ENCODE measurements around the gene FGG. TPM values are rescaled to one million over a fixed set of nuclear protein-coding genes. Genes with fewer than 3 reads are reported as not detected.

FGG gene
- total RNA-seq, 1 donor from 2014 or later, result 515 TPM

GRCh38 chr4:154588198-154588597, 24.3 kb downstream of the FGG start:
- Histone ChIP-seq H3K36me3 (no peaks in the 10 kb centered on the region), H3K4me3 (no peak overlapping the region), H3K4me1 (no peaks in the 10 kb centered on the region), H3K27ac (no peak overlapping the region), H3K27me3 (peaks cover 3% of the 10 kb centered on the region), H3K9me3 (no peaks in the 10 kb centered on the region)
- intact Hi-C loops (cut with DNase I), result no loop called here
- no peak for ATAC-seq
- TF ChIP-seq CTCF (IDR thresholded peaks at IDR 0.05), result no peak
- no peak for DNase-seq

GRCh38 chr4:154586296-154587033, 26.0 kb downstream of the FGG start:
- Histone ChIP-seq H3K27ac (no peak overlapping the region), H3K4me1 (no peaks in the 10 kb centered on the region), H3K4me3 (no peak overlapping the region), H3K27me3 (peaks cover 3% of the 10 kb centered on the region), H3K36me3 (no peaks in the 10 kb centered on the region), H3K9me3 (no peaks in the 10 kb centered on the region)
- DNase-seq, result no peak
- TF ChIP-seq CTCF (IDR thresholded peaks at IDR 0.05), result no peak
- no peak for ATAC-seq
- intact Hi-C loops (cut with DNase I), result no loop called here

- Histone ChIP-seq H3K4me3 (no peak overlapping the region), H3K36me3 (no peaks in the 10 kb centered on the region), H3K4me1 (no peaks in the 10 kb centered on the region), H3K9me3 (no peaks in the 10 kb centered on the region), H3K27me3 (peaks cover 3% of the 10 kb centered on the region), H3K27ac (no peak overlapping the region)
- TF ChIP-seq CTCF (IDR thresholded peaks at IDR 0.05), result no peak
- ATAC-seq (no peak), DNase-seq (no peak)
- intact Hi-C loops (cut with DNase I), result no loop called here
Measured at GRCh38 chr4:154585369-154586018, 27.0 kb downstream of the FGG start.

- Histone ChIP-seq H3K4me3 (no peak overlapping the region), H3K36me3 (no peaks in the 10 kb centered on the region), H3K27ac (no peak overlapping the region), H3K9me3 (no peaks in the 10 kb centered on the region), H3K4me1 (no peaks in the 10 kb centered on the region), H3K27me3 (peaks cover 3% of the 10 kb centered on the region)
- no peak for DNase-seq
- no peak for ATAC-seq
- intact Hi-C loops (cut with DNase I), result no loop called here
- no peak for TF ChIP-seq CTCF (IDR thresholded peaks at IDR 0.05)
Measured at GRCh38 chr4:154584259-154584658, 28.2 kb downstream of the FGG start.

- no peak for TF ChIP-seq CTCF (IDR thresholded peaks at IDR 0.05)
Measured at GRCh38 chr4:154583677-154584076, 28.8 kb downstream of the FGG start.

More at GRCh38 chr4:154583677-154584076, 28.8 kb downstream of the FGG start:
- no peak for DNase-seq
- Histone ChIP-seq H3K27me3 (peaks cover 3% of the 10 kb centered on the region), H3K9me3 (no peaks in the 10 kb centered on the region), H3K4me3 (no peak overlapping the region), H3K4me1 (no peaks in the 10 kb centered on the region), H3K36me3 (no peaks in the 10 kb centered on the region), H3K27ac (no peak overlapping the region)
- no peak for ATAC-seq
- intact Hi-C loops (cut with DNase I), result no loop called here
